GM18508 (cell line): ENCODE results near the gene DNAI1.

Experiments used
- ATAC-seq: cut with Tn5 transposase; IDR thresholded peaks from one replicate; pipeline ENCODE4 v1.9.1; 2021; ENCODE audit warnings: moderate number of reproducible peaks; ENCODE audit not compliant: insufficient read depth, unreplicated experiment

DNAI1 gene

DNA sequence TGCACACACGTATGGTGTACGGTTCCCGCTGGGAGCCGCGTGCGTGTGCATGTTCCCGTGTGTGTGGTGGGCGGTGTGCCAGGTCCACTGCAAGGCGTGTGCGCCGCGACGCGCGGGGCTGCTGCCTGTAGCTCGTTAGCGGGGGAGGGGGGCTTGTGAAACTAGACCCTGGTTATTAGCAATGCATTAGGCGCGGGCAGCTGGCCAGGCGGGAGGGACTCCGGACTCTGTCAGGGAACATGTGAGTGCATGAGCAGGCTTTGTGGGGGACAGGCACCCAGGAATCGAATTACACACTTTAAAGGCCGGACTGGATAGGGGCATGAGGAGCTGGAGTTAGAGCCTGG, 96.4 kb downstream of the DNAI1 start:
- ATAC-seq = no peak

DNA sequence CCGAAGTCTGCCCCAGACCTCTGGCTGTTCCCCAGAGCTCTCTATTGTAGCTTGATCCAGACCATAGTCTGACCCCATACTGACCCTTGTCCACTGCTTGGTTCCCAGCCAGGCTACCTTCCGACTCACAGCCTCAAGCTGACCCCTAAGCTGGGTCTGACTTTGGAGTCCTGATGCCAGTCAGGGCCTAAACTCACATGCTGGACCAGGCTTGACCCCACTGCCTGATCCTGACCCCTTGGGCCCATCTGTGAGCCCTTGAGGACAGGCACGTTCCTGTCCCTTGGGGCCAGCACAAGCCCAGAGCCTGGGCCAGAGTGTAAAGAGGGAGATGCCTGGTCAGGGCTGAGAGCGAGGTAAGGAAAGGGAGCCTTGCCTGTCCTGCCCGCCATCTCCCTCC, 96.9 kb downstream of the DNAI1 start:
- ATAC-seq = no peak

DNA sequence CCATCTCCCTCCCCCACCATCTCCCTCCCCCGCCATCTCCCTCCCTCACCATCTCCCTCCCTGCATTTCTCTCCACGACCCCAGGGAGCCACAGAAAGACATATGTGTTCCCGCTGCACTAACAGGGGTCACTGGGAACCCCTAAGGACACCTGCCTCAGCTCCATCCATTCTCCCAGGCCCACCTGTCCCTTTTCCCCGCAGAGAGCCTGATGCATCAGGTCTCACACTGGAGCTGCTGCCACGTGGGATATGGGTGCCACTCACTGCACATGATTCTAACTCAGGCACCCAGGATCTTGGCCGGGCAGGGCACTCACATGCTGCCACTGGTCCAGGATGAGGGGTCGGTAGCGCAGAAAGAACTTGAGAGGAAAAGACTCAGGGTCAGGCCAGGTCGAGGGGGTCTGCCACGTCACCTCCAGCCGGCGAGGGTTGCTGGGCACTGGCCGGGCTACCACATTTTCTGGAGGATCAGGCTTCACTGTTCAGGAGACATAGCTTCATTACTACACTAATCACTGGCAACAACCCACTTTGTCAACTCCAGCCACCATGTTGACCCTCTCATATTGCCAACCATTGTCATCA, 97.4 kb downstream of the DNAI1 start:
- no peak for ATAC-seq

DNA sequence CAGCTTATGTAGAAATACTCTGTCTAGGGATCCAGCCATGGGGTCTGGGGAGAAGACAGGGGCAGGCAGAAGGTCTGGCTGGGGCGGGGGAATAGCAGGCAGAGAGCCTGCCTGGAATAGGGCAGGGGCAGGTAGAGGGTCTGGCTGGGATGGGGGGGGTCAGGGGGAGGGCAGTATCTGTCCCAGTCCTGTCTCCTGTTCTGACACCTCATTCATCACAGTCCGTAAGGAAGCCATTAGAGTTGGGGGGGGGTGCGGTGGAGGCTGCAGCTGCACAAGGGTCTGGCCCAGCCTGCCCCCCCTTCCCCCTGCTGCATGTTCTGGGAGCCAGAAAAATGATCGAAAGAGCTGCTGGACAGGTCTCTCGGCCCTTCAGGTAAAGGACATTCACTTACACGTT, 98.3 kb downstream of the DNAI1 start:
- ATAC-seq = no peak

DNA sequence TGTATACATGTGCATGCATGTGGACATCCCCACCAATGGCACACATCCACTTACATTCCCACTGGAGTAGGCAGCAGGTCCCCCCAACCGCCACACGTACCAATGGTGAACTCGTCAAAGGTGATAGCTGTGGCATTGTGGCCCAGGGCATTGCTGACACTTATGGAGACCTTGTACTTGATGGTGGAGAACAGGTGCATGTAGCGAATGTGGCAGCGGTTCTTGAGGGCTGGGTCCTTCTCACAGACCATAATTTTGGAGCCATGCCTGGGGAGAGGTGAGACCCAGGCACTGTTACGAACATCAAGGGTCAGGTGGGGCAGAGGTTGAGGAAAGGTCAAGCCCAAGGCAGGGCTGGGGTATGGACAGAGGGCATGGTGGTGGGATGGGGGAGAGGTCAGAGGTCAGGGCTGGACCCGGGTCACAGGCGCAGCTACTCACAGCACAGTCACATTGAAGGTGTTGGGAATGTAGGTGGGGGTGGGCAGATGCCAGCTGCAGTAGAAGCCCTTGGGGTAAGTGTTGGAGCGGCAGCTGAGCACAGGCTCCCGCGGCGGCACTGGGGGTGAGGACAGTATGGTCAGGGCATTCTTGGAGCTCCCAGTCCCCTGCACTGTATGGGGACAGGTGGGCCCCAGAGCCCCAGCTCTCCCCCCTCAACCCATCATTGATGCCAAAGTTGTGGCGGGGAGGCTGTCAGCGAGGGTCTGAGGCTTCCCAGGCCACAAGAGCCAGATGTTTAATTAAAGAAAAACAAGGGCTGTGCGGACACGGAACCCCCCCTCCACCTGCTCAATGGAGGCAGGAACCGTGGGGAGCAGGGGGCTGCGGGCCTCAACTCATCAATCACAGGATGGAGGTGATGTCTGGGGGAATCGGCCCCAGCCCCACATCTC, 99.1 kb downstream of the DNAI1 start:
- ATAC-seq = no peak

DNA sequence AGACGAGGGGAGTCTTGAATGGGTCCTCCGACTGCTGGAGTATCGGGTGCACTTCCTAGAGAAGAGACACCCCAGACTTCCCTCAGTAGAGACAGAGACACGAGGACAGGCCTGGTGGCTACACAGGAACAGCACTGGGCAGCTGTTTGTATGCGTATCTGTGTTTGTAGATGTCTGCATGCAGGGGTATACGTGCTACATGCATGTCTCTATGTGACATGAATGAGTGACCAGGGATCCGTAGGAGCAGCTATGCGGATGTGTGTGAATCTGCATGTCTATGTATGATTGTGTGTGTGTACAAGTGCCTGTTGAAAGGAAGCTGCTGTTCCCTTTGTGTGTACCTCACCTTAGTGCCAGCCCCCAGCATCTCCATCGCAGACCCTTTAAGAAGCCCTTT, 99.8 kb downstream of the DNAI1 start:
- ATAC-seq = no peak

DNA sequence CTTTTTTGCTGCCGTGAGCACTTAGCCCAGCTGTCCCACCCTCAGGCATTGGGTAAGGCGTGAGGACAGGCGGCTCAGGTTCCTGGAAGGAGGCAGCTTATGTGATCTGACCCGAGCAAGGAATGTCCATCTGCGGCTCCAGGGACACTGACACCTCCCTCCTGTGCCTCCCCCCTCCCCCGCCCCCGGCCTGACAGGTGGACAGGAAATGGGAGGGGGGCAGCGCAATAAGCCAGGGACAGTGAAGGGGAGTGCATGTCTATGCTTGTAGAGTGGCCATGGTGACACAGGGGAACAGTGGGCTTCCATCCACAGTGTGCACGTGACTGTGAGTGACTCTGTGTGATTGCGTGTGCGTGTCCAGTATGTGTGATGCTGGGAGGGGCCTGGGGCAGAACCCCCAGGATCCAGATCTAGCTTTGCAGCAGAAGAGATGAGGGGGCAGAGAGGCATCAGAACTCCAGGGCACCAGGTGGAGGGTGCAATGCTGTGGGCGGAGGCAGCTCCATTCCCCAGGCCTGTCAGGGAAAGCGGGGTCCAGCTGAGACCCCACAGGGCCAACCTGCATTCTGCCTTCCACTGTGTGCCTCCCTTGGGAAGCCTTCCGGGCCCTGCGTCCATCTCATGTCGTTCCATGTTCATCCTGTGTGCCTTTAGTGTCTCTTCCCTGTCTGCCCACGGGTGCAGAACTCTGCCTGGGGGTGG, 100.5 kb downstream of the DNAI1 start:
- no peak for ATAC-seq

DNA sequence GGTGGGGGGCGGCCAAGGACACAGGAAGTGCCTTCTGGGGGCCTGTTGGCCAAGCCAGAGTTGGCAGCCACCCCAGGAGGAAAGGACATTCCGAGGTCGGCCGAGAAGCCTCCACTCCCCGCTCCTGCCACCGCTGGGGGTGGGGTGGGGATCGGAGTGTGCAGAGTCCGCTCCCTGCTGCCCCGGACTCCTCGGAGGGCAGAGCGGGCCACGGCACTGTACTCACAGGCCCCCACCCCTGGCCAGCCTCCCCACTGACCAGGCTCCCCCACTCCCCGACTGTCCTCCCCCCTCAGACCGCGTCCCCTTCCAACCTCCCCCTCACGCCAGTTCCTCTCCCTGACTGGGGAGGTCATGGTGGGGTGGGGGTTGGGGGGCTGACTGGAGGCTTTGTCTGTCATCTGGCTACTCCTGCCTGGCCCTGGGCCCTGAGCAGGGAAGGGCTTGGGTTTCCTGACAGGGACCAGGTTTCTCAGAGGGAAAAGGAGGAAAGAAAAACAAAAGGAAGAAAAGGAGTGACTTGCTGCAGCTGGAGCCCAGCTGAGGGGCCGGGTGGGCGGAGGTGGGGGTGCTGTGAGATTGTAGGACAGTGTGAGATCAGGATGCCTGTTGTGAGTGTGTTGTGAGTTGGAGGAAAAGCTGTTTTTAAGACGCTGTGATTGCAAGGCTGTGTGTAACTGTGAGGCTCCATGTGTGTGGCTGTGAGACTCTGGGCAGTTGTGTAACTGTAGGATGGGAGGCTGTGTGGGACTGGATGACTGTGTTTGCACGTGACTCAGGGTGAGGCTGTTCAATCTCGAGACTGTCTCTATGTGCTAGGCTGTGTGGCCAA, 101.2 kb downstream of the DNAI1 start:
- no peak for ATAC-seq

DNA sequence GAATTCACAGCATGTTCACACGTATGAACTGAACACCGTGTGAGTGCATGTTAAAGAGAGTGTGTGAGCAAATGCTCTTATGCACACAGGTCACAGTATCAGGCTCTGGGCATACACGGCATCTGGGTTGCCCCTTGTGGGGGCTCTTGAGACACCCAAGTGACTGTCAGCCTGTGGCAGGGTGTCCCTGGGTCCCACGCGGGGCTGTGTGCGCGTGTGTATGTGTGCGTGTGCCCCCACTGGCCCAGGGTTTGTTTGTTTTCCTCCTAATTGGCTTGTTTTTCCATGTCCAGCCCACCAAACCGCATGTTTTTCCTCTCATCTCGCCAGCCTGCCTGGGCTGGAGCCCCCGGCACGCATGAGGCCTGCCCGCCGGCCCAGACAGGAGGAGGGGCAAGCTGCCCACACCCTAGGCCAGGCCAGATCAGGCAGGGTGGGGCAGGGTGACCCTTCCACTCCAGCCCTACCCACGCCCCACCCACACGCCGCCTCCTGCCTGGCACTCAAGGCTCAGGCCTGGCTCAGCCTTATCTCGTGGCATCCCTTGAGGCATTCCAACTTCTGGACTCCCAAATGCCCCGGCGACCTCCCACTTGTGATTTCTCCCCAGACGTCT, 102.1 kb downstream of the DNAI1 start:
- no peak for ATAC-seq

DNA sequence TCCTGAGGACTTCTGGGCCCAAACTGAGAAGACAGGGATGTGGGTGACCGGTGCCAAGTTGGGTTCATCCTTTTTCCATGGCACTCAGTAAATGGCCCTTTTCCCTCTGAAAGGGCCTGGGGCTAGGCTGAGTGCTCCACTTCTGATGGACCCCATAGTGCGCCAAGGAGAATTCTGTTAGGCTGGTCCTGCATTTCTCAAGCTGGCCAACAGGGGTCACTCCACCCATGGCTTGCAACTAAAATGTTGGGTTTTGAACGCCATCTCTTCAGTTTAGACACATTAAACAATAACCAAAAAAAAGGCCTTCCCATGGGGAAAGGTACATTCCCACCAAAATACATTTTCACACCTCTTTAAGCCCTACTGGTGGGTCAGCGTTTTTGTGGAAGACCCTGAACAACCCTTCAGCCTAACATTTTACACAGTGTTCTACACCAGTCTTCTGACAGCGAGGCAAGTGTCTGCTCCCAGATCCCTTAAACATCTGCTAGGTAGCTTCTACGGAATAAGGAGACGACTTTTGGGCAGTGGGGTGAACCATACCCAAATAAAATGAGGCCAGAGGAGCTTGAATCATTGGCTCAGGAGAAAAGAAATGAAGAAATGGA, 103.6 kb downstream of the DNAI1 start:
- no peak for ATAC-seq

DNA sequence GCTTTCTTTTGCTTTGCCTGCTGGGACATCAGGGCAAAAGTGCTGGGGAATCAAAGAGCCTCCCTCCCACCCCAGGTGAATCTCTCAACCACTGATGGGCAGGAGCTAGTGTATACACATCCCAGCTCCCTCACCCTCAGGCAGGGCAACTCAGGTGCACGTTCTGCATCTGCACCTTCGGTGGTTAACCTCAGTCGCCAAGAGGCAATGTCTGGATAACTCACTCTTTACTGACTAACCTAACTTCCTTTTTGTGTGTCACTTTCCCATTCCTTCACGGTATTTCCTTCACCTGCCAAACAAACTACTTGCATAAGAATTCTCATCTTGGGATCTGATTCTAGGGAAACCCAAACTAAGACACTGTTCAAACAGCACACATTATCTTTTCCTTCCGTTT, 104.7 kb downstream of the DNAI1 start:
- no peak for ATAC-seq

DNA sequence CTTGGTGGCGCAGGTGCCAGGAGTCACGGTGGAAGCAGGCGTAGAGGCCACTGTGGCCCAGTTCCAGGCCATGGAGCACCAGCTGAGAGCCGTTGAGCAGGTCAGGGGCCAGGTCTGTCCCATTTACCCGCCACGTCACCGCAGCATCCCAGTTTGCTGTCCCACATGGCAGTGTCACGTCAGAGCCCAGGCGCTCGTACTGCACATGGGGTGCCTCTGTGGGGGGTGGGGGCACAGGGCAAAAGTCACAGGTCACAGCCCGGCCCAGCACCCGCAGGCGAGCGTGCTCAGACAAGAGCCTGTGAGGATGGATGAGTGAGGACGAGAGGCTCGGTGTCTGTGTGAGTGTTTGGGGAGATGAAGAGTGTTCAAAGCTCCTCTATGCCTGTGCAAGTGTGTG, 106.0 kb downstream of the DNAI1 start:
- no peak for ATAC-seq

DNA sequence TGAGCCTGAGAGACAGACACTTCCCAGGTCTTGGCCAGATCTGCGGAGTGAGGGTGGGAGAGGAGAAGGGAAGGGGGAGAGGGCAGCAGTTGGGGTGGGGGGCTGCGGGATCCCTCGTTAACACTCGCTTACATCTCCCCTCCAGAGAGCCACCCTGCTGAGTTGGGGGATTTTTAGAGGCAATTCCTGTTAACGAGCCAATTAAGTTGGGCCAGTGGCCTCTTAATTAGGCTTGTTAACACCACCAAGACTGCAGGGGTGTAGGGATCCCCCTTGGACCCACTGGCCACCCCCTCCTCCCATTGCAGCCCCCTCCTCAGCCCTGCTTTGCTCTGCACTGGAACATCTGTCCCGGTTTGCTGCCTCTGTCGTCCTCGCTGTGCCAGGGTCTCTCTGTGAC, 107.3 kb downstream of the DNAI1 start:
- no peak for ATAC-seq

DNA sequence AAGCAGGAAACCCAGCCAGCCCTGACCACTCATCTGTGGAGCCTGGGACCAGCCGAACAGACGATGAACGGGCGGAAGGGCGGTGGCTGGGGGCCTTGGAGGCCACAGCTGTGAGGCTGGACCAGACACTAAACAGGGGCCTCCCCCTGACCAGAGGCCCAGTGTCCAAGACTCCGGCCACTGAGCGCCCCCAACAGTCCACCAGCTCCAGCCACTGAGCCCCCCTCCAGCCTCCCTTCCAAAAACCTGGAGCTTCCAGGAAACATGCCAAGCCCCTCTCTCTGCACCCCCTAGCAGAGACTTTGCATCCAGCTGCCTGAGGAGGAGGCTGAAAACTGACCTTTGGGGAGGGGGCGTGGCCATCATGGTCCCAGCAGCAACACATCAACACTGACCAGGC, 107.7 kb downstream of the DNAI1 start:
- ATAC-seq = no peak

DNA sequence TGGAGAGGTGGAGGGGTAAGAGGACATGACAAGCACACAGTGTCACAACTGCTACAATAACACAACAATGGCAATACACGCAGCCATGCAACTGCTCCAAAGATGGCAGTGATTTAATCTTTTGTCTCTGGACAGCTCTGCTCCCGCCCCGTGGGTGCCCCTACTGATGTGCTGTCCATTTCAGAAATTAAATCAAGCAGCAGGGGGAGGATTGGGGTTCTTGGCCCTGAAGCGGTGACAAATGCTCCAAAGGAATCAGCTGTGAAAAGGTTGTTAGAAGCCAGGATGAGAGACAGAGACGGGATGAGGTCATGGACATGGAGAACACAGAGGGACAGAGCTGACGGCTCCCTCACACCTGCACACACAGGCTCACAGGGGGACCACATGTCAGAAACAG, 108.4 kb downstream of the DNAI1 start:
- no peak for ATAC-seq

DNA sequence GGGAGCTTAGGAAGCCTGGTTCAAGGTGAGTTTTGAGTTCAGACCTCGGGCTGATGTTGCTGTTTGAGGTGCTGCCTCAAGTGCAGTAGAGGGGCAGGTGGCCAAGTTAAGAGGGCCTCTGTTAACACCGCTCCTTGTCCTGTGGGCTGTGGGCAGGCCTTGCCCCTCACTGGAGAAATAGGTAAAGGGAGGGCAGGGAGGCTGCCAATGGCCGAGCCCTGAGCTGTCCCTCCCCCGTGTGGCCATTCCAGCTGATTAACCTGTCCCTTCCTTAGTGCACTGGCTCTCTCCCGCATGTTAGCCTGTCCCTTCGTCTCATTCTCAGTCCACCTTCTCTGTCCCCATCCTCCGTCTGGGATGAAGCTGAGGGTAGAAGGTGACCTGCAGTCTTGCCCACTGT, 109.5 kb downstream of the DNAI1 start:
- no peak for ATAC-seq

DNA sequence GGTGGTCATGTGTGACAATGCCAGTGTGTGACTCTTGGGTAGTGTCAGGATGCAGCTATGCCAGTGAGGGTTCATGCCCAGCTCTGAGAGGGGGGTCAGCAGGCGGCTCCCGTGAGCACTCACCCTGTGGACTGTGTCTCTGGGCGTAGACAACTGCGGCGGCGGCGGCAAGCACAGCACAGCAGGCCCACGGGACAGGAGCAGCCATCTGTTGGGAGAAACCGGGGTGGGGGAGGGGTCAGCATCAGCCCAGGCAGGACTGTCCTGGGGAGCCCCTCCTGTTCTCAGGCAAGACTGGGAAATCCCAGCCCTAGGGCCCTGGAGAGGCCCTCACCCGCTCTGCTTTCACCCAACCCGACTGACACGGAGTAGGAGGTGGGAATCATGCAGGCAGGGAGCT, 110.2 kb downstream of the DNAI1 start:
- no peak for ATAC-seq

DNA sequence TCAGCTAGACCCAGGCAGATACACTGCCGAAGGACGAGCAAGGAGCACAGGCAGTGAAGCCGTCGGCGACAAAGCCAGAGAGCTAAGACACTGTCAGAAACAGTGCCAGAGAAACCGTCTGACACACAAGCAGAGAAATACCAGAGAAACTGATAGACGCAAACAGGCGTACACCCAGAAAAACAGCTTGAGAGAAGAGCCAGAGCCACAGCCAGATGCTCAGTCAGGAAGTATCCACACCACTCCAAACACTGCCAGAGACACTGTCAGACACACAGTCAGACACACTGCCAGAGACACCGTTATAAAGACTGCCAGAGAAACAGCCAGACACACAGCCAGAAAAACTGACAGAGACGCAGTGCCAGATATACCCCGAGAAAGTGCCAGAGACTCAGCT, 111.8 kb downstream of the DNAI1 start:
- no peak for ATAC-seq
